ENCODE data around the gene KIRREL1. TPM values are rescaled to one million over a fixed set of nuclear protein-coding genes. Genes with fewer than 3 reads are reported as not detected.

Gene KIRREL1
- total RNA-seq, 2 experiments from 2014 or later = not detected

DNA sequence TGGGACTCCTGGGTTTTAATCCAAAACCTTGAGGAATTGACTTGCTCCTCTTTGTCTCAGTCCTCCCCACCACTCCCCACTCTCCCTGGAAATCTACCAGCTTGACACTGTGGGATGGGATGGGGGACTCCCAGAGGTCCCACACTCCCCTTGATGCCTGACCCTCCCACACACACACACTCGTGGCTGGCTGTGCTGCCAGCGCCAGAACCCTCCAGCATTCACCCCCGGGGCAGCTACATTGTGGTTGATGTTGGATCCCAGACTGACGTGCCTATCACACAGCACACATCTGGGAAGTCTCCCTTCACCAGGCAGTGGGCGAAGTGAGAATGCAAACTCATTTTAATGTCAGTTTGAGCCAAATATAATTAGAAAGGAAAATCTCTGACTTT lies 10.0 kb downstream of the KIRREL1 start:
- ATAC-seq = no peak
- Mint-ChIP-seq H3K27ac (no peak overlapping the region), H3K4me3 (no peak overlapping the region), H3K36me3 (no peaks in the 10 kb centered on the region), H3K4me1 (no peaks in the 10 kb centered on the region), H3K27me3 (peaks cover 14% of the 10 kb centered on the region), H3K9me3 (ENCODE audit: low read depth) (no peaks in the 10 kb centered on the region)
- DNase-seq = no peak
- CTCF ChIA-PET = interaction anchor here (1.1 kb wide), 1 partner anchor 11 kb away, joined by 7 read pairs; no protein-coding TSS in a partner anchor

DNA sequence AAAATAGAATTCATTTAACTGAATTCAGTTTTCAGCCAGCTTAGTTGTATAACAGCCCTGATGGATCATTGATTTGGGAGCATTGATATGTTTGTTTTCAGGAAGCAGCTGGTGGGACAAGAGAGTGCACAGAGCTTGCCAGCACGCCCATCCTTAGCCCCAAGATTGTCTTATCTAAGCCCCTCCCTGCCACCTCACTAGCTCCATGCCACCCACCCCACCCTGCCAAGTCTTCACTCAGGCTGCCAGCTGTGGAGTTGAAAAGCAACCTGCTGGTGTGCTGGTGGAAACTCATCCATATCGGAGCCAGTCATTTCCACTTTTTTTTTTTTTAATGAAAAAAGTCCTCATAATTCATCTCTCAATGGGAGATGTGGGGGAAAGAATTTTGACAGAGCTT lies 11.8 kb downstream of the KIRREL1 start:
- no peak for ATAC-seq
- Mint-ChIP-seq H3K4me1 (no peaks in the 10 kb centered on the region), H3K27ac (no peak overlapping the region), H3K4me3 (no peak overlapping the region), H3K9me3 (ENCODE audit: low read depth) (no peaks in the 10 kb centered on the region), H3K36me3 (no peaks in the 10 kb centered on the region), H3K27me3 (peaks cover 8% of the 10 kb centered on the region)
- no peak for DNase-seq
- CTCF ChIA-PET = interaction anchor here (1.4 kb wide), 1 partner anchor 13 kb away, joined by 5 read pairs; no protein-coding TSS in a partner anchor

DNA sequence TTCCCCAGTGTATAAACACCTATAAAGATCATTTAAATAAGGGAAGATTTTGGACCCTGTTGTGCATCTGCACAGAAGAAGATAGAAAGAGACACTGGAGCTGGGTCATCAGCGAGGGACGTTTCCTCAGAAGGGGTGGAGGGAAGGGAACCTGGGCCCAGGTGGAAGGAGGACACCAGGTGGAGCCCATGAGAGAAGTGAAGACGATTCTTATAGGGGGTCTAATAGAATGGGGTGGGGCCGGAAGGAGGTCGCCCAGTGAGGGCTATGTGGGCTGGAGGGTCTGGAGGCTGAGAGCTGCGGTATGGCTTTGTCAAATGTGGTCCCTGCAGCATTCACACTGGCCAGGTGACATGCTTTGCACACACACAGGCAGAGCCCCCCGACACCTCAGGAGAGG lies 13.7 kb downstream of the KIRREL1 start:
- no peak for DNase-seq
- CTCF ChIA-PET = no interaction called here
- H3K27ac Mint-ChIP-seq = no peak overlapping the region
- no peaks in the 10 kb centered on the region for H3K36me3 Mint-ChIP-seq
- H3K9me3 Mint-ChIP-seq (ENCODE audit: low read depth) = no peaks in the 10 kb centered on the region
- H3K4me1 Mint-ChIP-seq = no peaks in the 10 kb centered on the region
- H3K27me3 Mint-ChIP-seq = peaks cover 8% of the 10 kb centered on the region
- no peak overlapping the region for H3K4me3 Mint-ChIP-seq
- no peak for ATAC-seq

DNA sequence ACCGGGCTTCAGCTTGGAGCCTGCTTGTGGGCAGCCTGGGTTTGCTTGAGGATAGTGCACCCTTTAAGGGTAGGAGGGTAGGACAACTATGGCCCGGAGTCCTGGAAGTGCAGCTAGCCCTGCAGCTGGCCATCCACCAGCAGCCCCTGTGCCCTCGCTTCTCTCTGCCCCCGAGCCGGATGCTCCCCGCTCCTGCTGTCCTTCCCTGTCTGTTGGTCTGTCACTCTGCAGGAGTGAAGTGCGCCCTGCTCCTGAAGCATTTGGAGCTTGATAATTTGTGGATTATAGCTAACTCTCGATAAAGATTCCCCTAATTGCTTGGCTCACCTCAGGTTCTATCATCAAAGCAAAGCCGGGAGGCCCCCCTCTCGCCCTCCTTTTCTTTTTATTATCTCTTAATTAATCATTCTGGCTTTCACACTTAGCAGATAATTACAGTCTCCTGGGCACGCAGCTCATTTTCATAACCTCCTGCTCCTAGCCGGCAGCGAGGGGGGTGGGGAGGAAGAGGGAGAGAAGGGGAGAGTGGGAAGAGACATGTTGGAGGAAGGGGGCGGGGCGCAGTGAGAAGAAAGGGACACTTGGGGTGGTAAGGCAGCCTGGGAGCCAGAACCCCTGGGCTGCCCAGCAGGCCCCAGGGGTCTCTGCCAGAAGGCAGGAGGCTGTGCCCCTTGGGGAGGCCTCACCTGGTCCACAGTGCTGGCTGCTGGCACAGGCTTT lies 14.4 kb downstream of the KIRREL1 start:
- no peaks in the 10 kb centered on the region for H3K4me1 Mint-ChIP-seq
- no peaks in the 10 kb centered on the region for H3K36me3 Mint-ChIP-seq
- CTCF ChIA-PET = no interaction called here
- H3K4me3 Mint-ChIP-seq = no peak overlapping the region
- no peaks in the 10 kb centered on the region for H3K9me3 Mint-ChIP-seq (ENCODE audit: low read depth)
- ATAC-seq (no peak), DNase-seq (no peak)
- H3K27ac Mint-ChIP-seq = no peak overlapping the region
- H3K27me3 Mint-ChIP-seq = peaks cover 12% of the 10 kb centered on the region

DNA sequence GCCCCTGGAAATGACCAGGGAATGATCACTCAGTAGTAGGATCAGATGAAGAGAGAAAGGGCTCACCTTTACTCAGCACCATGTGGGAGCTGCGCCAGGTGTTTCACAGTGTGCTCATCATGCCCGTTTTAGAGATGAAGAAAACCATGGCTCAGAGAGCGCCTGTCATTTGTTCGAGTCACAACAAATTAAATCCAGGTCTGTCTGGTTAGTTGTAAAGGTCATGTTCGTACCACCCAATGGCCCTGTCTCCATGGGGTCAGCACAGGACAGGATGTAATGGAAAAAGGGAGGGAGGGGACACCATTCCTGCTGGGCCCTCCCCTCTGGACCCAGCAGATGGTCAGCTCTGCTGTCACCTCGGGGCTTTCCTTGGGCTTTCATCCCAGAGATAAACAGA lies 15.2 kb downstream of the KIRREL1 start:
- ATAC-seq = no peak
- CTCF ChIA-PET = no interaction called here

DNA sequence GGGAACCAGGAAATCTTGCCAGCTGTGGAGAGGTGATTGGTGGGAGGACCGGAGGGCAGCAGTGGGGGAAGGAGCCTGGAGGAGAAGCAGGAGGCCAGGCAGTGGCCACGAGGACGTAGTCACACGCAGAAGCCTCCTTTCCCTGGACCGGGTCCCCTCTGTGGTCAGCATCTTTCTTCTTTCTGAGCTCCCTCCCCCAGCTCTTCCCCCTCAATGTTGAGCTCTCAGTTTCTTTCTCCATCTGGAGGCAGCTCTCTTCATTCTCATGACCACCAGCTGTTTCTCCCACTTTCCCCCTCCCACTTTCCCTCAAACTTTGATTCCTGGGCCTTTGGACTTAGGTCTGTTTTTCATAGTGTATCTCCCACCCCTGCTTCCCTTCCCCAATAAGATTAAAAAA lies 18.3 kb downstream of the KIRREL1 start:
- Mint-ChIP-seq H3K36me3 (no peaks in the 10 kb centered on the region), H3K4me3 (no peak overlapping the region), H3K27me3 (peaks cover 16% of the 10 kb centered on the region), H3K27ac (no peak overlapping the region), H3K9me3 (ENCODE audit: low read depth) (no peaks in the 10 kb centered on the region), H3K4me1 (no peaks in the 10 kb centered on the region)
- no peak for ATAC-seq
- CTCF ChIA-PET = interaction anchor here (1.1 to 2.6 kb wide), 2 partner anchors 20 to 112 kb away, joined by 3 to 8 read pairs; no protein-coding TSS in a partner anchor
- DNase-seq = no peak

More for the DNA sequence above, 15.2 kb downstream of the KIRREL1 start:
- Mint-ChIP-seq H3K36me3 (no peaks in the 10 kb centered on the region), H3K4me3 (no peak overlapping the region), H3K4me1 (no peaks in the 10 kb centered on the region), H3K9me3 (ENCODE audit: low read depth) (no peaks in the 10 kb centered on the region), H3K27ac (no peak overlapping the region), H3K27me3 (peaks cover 9% of the 10 kb centered on the region)
- DNase-seq = no peak

DNA sequence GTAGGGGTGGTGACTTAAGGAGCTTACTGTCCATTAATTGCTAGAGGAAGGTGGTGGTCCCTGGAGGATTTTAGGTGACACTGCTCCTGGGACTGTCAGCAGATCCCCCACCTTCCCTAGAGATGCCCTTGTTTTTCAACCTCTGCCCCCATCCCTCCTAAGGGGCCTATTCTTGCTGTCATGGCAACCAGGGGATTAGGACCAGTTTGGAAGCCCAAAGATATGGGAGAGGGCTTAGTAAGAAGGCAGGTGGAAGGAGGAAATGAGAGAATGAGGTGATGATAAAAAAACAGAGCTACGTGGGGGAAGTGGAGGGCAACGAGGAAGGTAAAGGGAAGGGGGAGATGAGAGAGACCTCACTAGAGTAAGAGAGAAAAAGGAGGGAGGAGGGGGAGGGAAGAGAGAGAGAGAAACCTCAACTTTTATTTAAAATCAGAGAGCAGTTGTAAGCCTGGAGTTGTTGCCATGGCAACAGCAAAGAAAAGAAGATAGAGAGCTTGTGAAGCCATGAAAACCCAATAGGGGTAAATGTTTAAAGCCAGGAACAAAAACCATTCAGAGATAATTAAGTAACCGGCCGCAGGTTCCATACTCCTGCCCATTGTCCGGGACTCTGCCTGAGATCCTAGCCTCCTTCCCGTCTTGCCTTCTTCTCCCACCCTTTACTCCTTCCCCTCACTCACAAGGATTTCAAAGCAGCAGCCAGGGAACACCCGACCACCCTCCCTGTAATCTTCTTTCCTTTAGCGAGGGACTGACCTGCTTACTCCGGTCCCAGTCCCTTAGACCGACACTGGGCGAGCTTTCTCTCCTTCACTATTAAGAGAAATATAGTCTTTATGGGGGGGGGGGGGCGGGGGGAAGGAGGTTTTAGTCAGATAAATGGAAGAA lies 20.6 kb downstream of the KIRREL1 start:
- H3K9me3 Mint-ChIP-seq (ENCODE audit: low read depth) = no peaks in the 10 kb centered on the region
- peaks cover 27% of the 10 kb centered on the region for H3K27me3 Mint-ChIP-seq
- H3K36me3 Mint-ChIP-seq = no peaks in the 10 kb centered on the region
- no peak overlapping the region for H3K4me3 Mint-ChIP-seq
- H3K4me1 Mint-ChIP-seq = no peaks in the 10 kb centered on the region
- CTCF ChIA-PET = no interaction called here
- H3K27ac Mint-ChIP-seq = no peak overlapping the region
- DNase-seq (no peak), ATAC-seq (no peak)

DNA sequence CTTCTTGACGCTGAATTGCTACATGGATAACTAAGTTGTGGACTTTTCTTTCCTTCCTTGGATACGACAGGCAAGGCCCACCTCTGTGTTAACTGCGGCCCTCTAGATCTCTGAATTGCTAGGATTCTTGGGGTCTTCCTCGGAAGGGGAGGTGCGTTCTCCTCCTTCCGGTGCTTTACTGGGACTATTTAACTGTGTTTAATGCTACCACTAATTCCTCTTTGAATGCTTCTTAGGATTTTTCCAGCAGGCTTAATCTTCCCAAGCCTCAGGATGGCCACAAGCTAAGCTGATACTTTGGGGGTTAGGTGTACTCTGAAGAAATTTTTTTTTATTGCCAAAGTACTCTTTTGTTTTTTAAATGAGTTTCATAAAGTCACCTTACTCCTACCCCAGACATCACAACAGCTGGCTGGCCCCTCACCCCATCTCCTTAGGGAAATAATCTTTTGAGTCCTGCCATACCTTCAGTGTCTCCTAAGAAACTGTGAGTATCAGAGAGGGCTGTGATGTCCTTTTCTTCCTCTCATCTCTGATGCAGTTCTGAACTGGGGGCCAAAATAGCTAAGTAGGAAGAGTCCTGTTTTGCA lies 21.4 kb downstream of the KIRREL1 start:
- ATAC-seq (no peak), DNase-seq (no peak)
- Mint-ChIP-seq H3K27me3 (peaks cover 25% of the 10 kb centered on the region), H3K4me1 (no peaks in the 10 kb centered on the region), H3K27ac (no peak overlapping the region), H3K36me3 (no peaks in the 10 kb centered on the region), H3K4me3 (no peak overlapping the region), H3K9me3 (ENCODE audit: low read depth) (no peaks in the 10 kb centered on the region)
- CTCF ChIA-PET = no interaction called here

DNA sequence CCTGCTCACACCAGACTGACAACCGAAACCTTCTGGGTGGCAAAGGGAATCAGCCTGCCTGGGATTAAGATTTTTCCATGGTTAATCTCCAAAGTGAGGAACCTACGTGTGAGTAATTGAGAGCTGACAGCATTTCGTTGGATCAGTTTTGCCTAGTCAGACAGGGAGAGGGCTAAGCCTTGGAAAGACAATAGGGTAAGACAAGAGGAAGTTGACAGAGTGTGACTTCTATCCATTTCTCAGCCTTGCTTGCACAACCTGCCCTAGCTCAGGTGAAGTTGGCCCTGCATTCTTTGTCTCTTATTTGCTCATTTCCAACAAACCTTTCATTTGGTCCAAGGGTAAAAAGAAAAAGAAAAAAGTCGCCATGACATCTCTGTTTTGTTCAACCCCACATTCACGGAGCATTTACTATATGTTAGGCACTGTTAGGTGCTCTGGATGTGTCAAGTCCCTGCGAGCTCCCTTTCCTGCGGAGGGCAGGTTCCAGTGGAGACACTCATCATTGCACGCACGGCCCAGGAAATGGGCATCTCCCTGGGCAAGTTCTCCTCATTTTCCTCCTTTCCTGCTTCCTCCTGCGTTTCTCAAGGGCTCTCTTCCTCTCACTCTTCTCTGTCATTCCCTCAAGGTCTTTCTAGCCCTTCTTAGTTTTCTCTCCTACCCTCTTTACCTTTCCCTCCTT lies 23.3 kb downstream of the KIRREL1 start:
- H3K27me3 Mint-ChIP-seq = peaks cover 25% of the 10 kb centered on the region
- no peaks in the 10 kb centered on the region for H3K36me3 Mint-ChIP-seq
- no peak overlapping the region for H3K4me3 Mint-ChIP-seq
- no peaks in the 10 kb centered on the region for H3K9me3 Mint-ChIP-seq (ENCODE audit: low read depth)
- no peak overlapping the region for H3K27ac Mint-ChIP-seq
- CTCF ChIA-PET = no interaction called here
- ATAC-seq = no peak
- no peak for DNase-seq
- H3K4me1 Mint-ChIP-seq = no peaks in the 10 kb centered on the region

DNA sequence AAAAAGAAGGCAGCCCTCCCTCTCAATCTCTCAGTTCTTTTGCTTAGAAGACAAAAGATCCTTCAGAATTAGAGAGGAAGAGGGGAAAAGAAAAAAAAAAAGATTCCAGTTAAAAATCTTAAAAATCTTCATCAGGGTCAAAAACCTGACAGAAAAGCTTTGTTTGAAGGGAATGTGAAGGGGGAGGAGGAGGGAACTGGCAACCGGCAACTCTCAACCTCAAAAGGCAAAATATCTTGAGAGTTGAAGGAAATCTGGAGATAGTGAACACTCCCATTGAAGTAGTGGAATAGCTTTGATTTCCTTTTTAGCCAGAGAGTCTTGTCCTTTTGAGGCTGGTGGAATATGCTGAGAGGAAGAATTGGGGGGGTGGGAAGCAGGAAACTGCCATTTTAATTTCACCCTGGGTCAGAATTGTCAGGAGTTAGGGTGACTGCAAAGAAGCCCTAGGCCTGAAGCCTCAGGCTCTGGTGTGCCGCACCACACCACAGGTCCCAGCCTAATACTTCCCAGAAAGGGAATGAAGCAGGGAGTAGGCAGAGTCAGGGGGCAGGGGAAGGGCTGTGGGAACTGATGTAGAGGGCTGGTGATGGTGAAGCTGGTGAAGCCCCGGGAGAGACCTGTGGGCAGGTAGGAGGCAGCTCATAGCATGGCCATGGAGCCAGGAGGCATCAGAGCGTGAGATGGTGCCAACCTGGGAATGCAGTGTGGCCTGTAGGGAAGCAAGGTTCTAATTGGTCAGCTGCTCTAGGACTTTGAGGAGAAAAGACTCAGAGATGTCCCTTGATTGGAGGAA lies 24.6 kb downstream of the KIRREL1 start:
- H3K9me3 Mint-ChIP-seq (ENCODE audit: low read depth) = no peaks in the 10 kb centered on the region
- CTCF ChIA-PET = no interaction called here
- H3K4me1 Mint-ChIP-seq = no peaks in the 10 kb centered on the region
- H3K27me3 Mint-ChIP-seq = peaks cover 21% of the 10 kb centered on the region
- ATAC-seq (no peak), DNase-seq (no peak)
- H3K4me3 Mint-ChIP-seq = no peak overlapping the region
- H3K27ac Mint-ChIP-seq = no peak overlapping the region
- H3K36me3 Mint-ChIP-seq = no peaks in the 10 kb centered on the region

DNA sequence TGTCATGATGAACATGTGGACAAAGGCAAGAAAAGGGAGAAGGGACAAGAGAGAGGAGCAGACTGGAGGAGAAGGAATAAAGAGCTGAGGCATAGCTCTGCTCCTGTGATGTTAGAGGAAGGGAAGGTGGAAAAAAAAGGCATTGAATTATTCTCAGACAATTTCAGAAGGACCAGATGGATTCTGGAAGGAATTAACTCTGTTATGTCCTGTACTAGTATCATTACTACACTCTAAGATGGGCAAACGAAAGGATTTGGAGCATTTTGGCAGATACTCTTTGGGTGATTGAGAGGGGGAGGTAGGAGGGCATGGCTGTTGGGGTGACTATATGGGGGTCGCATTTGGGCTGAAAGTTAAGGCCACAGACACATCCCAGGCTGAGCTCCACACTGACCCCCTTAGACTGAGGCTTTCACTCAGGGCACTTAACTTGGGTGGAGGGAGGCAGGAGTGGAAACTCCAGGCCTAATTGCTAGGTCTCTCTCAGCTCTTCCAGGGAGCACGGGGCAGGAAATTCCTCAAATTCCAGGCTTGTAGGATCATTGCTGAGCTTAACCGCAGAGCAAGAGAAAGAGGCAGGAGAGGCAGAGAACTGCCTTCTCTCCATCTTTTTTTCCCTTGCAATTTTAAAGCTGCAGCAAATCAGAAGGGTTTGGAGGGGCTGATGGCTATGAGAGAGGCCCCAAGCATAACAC lies 25.9 kb downstream of the KIRREL1 start:
- Mint-ChIP-seq H3K27ac (no peak overlapping the region), H3K4me3 (no peak overlapping the region), H3K4me1 (no peaks in the 10 kb centered on the region), H3K27me3 (peaks cover 19% of the 10 kb centered on the region), H3K9me3 (ENCODE audit: low read depth) (no peaks in the 10 kb centered on the region), H3K36me3 (no peaks in the 10 kb centered on the region)
- no peak for DNase-seq
- CTCF ChIA-PET = interaction anchor here (0.7 kb wide), 1 partner anchor 105 kb away, joined by 3 read pairs; no protein-coding TSS in a partner anchor
- no peak for ATAC-seq

DNA sequence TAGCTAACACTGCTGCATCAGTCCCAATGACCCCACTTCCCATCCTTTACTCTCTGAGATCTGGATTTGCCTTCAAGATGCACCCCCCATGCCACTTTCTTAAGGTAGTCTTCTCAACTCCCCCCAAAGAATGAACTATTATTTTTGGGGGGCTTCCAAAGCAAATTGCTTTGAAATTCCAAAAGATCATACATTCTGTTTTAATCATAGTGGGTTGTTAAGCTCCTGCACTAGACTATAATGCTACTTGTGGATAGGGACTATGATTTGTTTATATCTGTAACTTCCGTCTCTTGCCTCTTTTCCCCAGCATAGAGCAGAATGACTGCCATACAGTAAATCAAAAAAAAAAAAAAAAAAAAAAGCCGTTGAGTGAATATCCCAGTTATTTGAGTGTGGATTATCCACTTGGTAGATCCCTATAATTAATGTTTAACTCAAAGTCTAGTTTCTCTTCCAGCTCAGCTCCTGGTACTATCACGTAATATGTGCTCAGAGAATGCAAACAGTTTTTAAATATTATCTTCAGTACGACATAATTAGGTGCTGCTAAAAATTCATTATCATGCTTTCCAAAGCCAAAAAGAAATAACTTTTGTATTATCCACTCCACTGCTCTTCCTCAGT lies 26.9 kb downstream of the KIRREL1 start:
- Mint-ChIP-seq H3K27me3 (peaks cover 19% of the 10 kb centered on the region), H3K4me3 (no peak overlapping the region), H3K36me3 (no peaks in the 10 kb centered on the region), H3K9me3 (ENCODE audit: low read depth) (no peaks in the 10 kb centered on the region), H3K27ac (no peak overlapping the region), H3K4me1 (no peaks in the 10 kb centered on the region)
- ATAC-seq (no peak), DNase-seq (no peak)
- CTCF ChIA-PET = interaction anchor here (0.7 kb wide), 1 partner anchor 104 kb away, joined by 3 read pairs; no protein-coding TSS in a partner anchor
